ENCODE data around the gene EBF3. TPM values are rescaled to one million over a fixed set of nuclear protein-coding genes. Genes with fewer than 3 reads are reported as not detected.

EBF3 gene, protein sequence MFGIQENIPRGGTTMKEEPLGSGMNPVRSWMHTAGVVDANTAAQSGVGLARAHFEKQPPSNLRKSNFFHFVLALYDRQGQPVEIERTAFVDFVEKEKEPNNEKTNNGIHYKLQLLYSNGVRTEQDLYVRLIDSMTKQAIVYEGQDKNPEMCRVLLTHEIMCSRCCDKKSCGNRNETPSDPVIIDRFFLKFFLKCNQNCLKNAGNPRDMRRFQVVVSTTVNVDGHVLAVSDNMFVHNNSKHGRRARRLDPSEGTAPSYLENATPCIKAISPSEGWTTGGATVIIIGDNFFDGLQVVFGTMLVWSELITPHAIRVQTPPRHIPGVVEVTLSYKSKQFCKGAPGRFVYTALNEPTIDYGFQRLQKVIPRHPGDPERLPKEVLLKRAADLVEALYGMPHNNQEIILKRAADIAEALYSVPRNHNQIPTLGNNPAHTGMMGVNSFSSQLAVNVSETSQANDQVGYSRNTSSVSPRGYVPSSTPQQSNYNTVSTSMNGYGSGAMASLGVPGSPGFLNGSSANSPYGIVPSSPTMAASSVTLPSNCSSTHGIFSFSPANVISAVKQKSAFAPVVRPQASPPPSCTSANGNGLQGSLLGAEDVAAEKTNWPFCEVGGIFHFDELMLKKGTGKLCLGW
- total RNA-seq (2022; extraction: Qiagen RNA extraction) = 0.15 to 0.26 TPM (median 0.17 TPM) in 5 replicates

DNA sequence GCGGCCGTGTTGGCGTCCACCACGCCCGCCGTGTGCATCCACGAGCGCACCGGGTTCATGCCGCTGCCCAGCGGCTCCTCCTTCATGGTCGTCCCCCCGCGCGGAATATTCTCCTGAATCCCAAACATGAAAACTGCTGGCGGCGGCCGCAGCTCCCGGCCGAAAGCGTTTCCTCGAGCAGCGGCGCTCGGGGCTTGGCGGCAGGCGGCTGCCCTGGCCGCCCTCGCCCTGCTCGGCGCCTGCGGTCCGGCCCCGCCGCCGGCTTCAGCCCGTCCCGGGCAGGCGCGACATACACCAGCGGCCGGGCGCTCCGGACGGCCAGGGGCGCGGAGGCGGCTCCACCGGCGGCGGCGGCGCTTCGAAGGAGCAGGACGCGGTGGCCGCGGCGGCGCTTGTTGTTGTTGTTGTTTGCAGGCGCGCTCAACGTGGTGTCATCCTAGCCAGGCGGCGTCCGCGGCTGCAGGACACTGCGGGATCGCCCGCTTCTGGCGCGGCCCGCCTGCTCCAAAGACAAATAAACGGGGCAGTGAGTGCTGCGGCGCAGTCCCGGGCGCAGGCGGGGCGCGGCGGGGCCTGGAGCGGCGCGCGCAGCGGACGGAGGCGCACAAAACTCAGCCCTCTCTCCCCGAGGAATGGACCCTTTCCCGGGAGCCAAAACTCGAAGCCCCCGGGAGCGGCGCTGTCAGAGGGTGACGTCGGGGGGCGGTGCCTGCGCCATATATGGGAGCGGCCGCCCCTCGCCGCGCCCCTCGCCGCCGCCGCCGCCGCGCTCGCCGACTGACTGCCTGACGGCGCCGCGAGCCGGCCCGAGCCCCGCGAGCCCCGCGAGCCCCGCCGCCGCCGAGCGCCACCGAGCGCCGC is at the start of gene EBF3:
Gene EBF3, minus strand, starts transcription at position 634 of the 861 bp plus-strand sequence. Its CDS starts 506 bp downstream, at position 128.

Other genes with a start within 250 kb of the EBF3 start
- 0.52 to 0.69 TPM (median 0.59 TPM) in 5 replicates for gene C10orf143, start 146.6 kb upstream of the EBF3 start, total RNA-seq (2022; extraction: Qiagen RNA extraction)
- gene GLRX3, start 172.1 kb upstream of the EBF3 start, total RNA-seq (2022; extraction: Qiagen RNA extraction) = 186 to 220 TPM (median 197 TPM) in 5 replicates